Skin of body (tissue), 2 donors: ENCODE data around the gene LRMDA. TPM values are rescaled to one million over a fixed set of nuclear protein-coding genes. Genes with fewer than 3 reads are reported as not detected.

Source experiments
- DNase-seq: peaks from one replicate; lab custom pipeline; 2025; lab: John Stamatoyannopoulos, UW
- total RNA-seq: library from RNA; depleted of rRNA; stranded (reverse); fragments of >200 nt; gene quantifications from one replicate; pipeline ENCODE4 v1.2.3, GENCODE V29; 2014

The LRMDA gene
- total RNA-seq, 1 donor from 2014 or later = 12.7 TPM

- DNase-seq = no peak
Measured at GRCh38 chr10:75899816-75900390, 468.5 kb downstream of the LRMDA start.

DNA sequence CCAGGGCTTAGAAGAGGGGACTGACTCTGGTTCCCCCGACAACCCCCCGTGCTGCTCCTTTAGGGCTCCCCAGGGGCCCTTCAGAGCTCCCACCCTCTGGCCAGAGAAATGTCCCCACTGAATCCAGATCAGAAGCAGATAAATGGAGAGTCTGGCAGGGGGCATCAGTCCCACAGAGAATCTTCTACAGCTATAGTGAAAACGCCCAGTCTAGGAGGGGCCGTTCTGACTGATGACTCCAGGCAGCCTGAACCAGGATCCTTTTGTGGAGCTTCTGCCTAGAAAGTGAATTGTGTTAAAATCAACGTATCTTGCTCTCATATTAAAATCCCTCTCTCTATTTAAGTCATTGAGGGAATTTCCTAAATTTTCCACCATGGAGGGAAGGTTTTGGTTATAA is 471.4 kb downstream of the LRMDA start:
- DNase-seq = no peak

DNA sequence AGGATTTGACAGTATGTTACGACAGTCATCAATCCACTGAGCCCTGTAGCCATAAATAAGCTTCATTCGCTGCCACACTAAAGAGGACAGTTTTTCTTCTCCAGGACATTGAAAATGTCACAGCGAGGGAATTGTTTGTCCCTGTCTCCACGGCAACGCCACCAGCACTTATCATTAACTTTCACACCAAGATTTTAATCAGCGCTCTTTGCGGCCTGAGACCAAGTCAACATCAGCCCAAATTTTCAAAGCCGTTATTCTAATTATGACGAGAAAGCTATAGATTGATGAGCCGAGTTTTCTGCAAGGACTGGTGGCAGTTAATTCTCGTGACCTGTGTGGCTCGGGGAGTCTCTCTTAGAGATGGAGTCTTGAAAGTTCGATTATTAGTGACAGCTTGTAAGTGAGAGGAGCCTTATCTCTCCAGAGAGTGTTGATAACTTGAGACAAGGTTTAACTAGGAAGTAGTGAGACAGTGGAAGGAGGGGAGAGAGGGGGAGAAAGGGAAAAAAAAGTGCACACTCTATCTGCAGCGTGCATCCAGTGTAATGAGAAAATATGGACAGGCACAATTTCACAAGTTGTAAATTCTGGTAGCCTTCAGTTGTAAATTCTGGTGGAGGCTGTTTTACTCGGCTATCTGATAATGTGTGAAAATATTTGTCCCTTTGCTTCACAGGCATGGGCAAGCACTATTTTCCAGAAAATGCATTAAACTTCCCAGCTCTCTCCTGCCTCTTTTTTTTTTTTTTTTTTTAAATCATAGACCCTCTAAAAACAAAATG is 473.3 kb downstream of the LRMDA start:
- no peak for DNase-seq

- no peak for DNase-seq
Measured at GRCh38 chr10:75905490-75905889, 474.1 kb downstream of the LRMDA start.

GRCh38 chr10:75910032-75910431 is 478.6 kb downstream of the LRMDA start:
- DNase-seq = no peak

DNA sequence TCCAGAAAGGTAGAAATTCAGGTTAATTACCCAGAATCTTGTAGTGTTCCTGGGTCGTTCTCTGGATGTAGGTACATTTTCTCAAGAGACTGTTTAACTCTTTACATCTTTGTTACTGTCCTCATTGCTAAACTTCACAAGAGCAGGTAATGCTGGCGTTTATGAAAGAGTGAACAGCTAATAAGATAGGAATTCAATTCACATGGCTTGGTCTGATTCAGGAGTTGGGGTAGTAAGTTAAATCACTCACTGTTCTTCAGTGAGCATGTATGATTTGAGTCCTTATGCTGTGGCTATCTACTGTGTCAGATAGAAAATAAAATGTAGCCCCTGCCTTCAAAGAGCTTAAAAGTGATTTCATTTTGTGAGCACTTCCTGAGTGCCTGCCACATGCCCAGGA is 480.0 kb downstream of the LRMDA start:
- no peak for DNase-seq

GRCh38 chr10:75916906-75917305 is 485.5 kb downstream of the LRMDA start:
- DNase-seq = no peak

- DNase-seq = no peak
Measured at GRCh38 chr10:75919913-75920312, 488.5 kb downstream of the LRMDA start.

DNA sequence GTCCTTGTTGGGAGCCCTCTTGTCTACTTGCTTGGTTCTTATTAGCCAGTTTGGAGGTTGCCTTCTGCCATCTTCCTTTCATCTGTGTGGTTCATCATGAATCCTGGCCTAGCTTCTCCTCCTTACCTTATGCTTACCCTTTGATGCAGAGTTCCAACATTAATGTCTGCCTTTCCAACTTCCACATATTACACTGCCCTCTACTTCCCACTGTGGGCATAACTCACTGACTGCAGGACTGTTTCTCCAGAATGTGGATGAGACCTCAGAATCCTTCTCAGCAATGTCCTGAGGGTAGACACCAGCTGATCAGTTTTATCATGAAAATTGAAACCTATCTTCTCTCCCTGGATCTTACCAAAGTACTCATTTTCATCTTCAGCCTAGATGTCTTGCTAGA is 491.0 kb downstream of the LRMDA start:
- DNase-seq = no peak

DNA sequence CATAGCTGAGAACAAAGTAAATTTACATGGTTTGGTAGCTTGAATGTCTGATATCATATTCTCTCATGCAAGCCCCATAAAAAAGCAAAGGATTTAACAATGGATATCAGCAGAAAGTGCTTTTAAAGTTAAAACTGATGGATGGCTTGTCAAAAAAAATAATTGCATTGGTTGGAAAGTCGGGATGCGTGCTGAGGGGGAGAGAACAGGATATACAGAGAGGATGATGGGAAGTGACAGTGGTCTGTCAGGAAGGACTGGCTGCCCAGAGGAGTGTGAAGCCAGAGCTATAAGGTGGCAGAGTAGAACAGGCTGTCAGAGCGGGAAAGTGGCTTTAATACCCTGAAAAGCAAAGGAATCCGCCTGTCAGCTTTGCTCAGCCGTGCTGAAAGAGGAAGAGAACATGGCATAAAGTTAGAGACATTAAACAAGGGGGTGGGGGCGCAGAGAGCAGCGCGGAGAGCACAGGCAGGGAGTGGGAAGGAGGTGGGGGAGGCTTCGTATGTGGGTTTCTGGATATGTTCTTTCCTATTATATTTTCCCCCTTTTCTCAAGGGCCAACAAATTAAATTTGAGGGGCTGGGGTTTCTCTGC is 493.0 kb downstream of the LRMDA start:
- DNase-seq = no peak

DNA sequence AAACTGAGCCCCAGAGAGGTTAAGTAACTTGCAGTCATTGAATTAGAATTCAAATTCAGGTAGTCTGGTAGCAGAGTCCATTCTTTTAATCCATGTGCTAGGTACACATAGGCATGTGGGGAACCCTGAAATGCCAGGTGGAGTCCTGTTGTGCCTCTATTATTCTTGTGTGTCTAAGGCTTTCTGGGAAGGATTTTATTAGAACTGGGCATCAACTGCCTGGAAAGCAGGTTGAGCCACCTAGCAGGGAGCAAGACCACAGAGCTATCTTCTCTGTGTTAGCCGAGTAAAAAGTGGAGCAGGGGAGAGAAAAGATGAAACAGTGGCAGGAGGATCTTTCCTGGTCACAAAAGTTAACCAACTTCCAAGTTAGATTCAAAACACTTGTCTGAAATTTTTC is 494.6 kb downstream of the LRMDA start:
- no peak for DNase-seq

DNA sequence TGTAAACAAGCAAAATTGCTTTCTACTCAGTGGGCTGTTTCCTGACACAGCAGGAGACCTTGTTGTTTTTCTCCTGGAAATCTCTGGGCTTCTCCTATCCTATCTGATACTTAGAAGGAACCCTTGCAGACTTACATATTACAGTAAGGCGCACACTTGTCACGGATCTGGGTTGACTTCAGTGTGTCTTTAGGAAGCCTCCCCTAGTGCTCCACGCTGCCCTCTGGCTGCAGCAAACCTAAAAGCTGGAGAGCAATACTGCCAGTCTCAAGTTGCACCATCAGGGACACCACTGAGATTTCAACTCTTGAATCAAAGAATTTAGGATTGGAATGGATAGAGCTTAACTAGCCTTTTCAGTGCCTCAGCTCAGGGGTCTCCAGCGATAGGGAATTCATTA is 495.3 kb downstream of the LRMDA start:
- no peak for DNase-seq

DNA sequence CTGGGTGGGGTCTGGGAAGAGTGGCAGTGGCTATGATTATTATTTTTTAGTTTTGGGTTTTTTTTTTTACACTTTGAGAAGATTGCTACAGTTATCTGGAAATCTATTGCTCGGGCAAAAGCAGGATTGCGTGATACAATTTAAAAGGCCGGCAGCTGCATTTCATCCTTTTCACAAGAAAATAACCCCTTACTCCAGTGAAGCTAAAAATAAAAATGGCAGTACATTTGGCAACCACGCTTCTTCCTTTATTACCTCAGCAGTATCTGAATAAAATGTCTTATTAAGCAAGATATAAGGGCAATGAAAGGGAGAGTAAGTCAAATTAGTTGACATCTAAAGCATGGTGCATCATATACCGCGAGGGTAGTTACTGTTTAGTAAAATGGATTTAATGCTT is 496.8 kb downstream of the LRMDA start:
- no peak for DNase-seq

DNA sequence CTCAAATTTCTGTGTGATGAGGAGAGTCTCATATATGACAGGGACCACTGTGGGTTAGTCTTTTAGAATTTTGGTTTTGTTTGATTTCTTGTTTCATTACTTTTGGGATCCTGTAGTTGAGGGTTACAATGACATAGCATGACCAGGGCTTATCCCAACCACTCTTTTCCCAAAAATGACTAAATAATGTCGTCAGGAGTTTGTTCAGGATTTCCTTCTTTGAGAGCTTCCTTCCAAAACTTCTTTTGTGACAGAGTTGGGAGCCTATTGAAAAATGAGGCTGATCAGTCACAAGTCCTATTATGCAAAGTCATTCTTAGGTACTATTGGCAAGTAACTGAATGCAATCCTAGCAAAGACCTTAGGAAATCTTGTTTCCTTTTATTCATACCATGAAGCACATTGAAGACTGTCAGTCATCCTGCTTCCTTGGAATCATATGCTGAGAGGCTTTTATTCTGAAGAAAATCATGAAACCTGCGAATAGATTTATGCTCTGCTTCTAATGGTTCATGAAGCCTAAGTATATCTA is 498.3 kb downstream of the LRMDA start:
- no peak for DNase-seq

GRCh38 chr10:75932921-75933320 is 501.5 kb downstream of the LRMDA start:
- DNase-seq = no peak

GRCh38 chr10:75935240-75935639 is 503.8 kb downstream of the LRMDA start:
- DNase-seq = no peak

DNA sequence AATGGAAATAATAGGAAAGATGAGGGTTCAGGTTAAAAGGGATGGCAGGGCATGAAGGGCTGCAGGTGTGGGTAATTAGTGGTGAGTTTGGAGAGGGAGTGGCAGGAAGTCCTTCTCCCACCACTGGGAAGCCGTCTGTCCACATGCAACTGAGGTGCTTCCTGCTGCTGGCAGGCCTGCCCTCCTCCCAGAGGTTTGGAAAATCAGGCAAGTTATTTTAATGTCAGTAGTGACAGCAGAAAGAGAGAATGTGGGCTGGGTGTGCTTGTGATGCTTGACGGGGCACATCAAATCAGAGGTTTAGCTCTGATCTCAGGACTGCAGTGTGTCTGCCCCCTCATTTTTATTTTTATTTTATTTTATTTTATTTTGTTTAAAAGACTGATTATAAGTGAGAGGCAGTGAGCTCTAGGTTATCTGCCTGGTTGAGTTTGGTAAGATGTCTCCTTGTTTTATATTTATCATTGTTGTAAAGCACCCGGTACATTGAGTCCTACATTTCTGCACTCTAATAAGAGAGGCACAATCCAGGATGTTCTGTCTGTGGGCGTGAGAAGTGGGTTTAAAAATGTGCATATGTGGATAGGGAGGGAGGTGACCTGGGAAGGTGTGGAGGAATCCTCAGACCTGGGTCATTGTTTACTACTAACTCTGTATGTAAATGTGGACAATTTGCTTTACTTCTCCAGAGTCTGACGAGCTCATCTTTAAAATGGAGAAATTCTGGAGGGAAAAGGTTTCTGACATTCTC is 504.4 kb downstream of the LRMDA start:
- no peak for DNase-seq

GRCh38 chr10:75936841-75937240 is 505.4 kb downstream of the LRMDA start:
- no peak for DNase-seq

DNA sequence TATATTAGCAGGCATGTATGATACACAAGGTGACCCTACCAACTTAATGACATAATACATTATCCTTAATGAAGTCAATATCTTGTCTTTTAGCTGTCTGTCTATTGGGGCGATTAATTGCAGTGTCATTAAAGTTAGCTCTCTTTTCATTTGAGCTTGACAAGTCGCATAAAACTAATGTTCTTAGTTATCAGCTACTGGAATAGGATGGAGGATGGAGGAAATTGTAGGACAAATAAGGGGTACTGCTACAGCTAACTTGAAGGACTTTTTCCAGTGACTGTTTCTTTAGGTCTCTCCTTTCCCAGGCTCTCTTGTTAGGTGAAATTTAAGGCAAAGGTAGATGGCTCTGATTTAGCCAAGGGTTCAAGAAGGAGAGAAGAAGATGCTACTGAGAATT is 506.4 kb downstream of the LRMDA start:
- DNase-seq = no peak

DNA sequence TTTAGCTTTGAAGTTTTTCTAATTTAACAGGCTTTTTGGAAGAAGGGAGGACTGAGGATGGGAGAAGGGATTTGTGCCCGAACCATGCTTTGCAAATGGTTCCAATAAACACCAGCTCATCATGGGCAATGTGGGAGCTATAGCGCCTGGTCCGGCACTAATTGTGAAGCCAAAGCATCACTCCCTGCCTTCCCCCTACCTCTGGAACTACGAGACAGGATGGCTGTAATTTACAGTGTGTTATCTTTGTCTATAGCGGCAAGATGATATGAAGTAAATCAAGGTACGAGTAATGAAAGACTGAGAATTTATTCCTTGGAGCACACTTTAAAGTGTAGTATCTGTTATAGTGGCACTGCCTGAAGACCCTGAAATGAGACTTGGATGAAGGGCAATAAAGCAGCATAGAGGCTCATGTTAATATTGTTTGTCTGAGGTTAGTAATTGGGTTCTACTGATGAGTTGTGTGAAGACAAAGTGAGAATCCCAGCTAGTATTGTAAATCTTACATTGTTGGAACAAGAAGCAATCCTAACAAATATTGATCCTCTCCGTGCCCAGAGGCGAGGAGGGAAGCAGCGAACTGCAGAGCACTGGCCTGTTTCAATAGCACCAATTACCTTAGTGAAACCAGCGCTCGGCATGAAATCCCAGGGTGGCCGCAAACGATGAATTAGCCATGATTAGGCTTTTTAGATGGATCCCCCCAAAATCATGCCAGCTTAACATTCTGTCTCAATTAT is 507.1 kb downstream of the LRMDA start:
- DNase-seq = no peak

DNA sequence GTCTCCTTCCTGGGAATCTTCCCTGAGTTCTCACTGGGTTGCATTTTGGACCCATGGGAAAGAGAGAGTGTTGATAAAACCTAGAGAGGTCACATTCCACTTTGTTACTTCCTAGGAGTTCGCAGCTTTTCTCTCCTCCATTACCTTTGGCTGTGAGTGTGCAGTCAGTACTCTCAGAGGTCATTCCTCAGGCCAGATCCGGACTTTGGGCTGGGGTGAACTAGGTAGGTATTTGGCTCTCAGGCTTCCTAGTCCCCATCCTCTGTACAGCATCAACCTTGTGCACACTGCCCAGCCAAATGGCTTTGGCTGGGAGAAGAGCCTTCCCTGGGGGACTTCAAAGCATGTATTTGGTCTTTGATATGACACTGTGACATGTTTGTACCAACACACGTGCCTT is 508.1 kb downstream of the LRMDA start:
- no peak for DNase-seq
